Colonic mucosa (tissue), 4 donors: ENCODE results near the gene RAD51C. TPM values are rescaled to one million over a fixed set of nuclear protein-coding genes. Genes with fewer than 3 reads are reported as not detected.

Experiments used
- DNase-seq: peaks from one replicate; pipeline ENCODE4 v3.0.0-alpha.2; 2020
- H3K27ac ChIP-seq: fragments of 200-600 bp; one replicate; pipeline ENCODE4 v1.8.0; 2021
- H3K27me3 ChIP-seq: fragments of 200-600 bp; one replicate; pipeline ENCODE4 v1.8.0; 2021
- H3K36me3 ChIP-seq: fragments of 200-600 bp; one replicate; pipeline ENCODE4 v1.8.0; 2021
- H3K4me1 ChIP-seq: fragments of 200-600 bp; one replicate; pipeline ENCODE4 v1.8.0; 2021; ENCODE audit warnings: mild to moderate bottlenecking
- H3K4me3 ChIP-seq: fragments of 200-600 bp; one replicate; pipeline ENCODE4 v1.8.0; 2021
- H3K9ac ChIP-seq, 2 donors: one replicate each; pipeline ENCODE4 v1.7.0; 2013; ENCODE audit warnings: control low read depth in 2 of 2, low read depth in 2 of 2, low read length in 2 of 2
- H3K9me3 ChIP-seq: fragments of 200-600 bp; one replicate; pipeline ENCODE4 v1.8.0; 2021
- intact Hi-C: fragments of 100-400 bp; cut with DNase I; formaldehyde crosslinking; loops from one replicate; pipeline ENCODE4 v1.14.1; 2022
- total RNA-seq, 2 donors: library from RNA; stranded (reverse); fragmentation: NEBNext Ultra II Directional in 1 of 2; extraction: Animal tissue kit (Norgen Biotek cat#: 25700) in 1 of 2; gene quantifications; one replicate each; pipeline ENCODE4 v1.2.1, GENCODE V29; 2021
- TF ChIP-seq, protein P1 (sequence below): fragments of 200-600 bp; IDR thresholded peaks from one replicate; pipeline ENCODE4 v1.8.0; 2022; ENCODE audit warnings: antibody characterized with exemption, mild to moderate bottlenecking
- donor health status: healthy.
- donor health status: DM: no; HTN: no; CAD: no.
- donor health status: DM: no; HTN: no; CAD: no.

RAD51C gene
- total RNA-seq, 2 donors from 2014 or later: 13.2 to 20.2 TPM

DNA sequence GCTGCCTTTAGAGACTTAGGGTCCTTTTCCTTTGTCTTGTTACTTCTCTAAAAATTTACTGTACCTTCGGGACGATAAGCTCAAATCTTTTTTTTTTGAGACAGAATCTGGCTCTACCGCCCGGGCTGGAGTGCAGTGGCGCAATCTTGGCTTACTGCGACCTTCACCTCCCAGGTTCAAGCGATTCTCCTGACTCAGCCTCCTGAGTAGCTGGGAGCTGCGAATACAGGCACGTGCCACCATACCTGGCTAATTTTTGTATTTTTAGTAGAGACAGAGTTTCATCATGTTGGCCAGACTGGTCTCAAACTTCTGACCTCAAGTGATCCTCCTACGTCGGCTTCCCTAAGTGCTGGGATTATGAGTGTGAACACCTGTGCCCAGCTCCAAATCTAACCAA is 7.4 kb downstream of the RAD51C start:
- no peaks in the 10 kb centered on the region for H3K9me3 ChIP-seq
- H3K27ac ChIP-seq: no peak overlapping the region
- no peak overlapping the region for H3K9ac ChIP-seq
- DNase-seq: no peak
- H3K4me3 ChIP-seq: no peak overlapping the region
- intact Hi-C loops: loop anchor here (10.0 kb wide), 1 partner anchor 175 kb away; no protein-coding TSS in a partner anchor
- no peaks in the 10 kb centered on the region for H3K27me3 ChIP-seq
- no peaks in the 10 kb centered on the region for H3K36me3 ChIP-seq
- TF ChIP-seq, protein P1, sequence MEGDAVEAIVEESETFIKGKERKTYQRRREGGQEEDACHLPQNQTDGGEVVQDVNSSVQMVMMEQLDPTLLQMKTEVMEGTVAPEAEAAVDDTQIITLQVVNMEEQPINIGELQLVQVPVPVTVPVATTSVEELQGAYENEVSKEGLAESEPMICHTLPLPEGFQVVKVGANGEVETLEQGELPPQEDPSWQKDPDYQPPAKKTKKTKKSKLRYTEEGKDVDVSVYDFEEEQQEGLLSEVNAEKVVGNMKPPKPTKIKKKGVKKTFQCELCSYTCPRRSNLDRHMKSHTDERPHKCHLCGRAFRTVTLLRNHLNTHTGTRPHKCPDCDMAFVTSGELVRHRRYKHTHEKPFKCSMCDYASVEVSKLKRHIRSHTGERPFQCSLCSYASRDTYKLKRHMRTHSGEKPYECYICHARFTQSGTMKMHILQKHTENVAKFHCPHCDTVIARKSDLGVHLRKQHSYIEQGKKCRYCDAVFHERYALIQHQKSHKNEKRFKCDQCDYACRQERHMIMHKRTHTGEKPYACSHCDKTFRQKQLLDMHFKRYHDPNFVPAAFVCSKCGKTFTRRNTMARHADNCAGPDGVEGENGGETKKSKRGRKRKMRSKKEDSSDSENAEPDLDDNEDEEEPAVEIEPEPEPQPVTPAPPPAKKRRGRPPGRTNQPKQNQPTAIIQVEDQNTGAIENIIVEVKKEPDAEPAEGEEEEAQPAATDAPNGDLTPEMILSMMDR: no peak
- no peaks in the 10 kb centered on the region for H3K4me1 ChIP-seq

DNA sequence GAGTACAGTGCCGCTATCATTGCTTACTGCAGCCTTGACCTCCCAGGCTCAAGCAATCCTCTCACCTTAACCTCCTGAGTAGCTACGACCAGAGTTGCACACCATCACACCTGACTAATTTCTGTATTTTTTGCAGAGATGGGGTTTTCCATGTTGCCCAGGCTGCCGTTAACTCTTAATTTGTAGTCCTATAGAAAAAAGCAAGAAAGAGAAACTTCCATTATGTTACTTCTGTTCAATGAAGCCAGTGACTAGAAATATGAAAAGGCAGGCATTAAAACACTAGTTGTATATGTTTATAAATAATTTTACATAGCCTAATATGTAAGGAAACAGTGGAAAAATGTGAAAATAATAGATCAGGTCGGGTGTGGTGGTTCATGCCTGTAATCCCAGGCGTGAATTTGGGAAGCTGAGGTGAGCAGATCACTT is 9.7 kb downstream of the RAD51C start:
- DNase-seq: no peak
- intact Hi-C loops: no loop called here
- Histone ChIP-seq H3K9ac (no peak overlapping the region), H3K27ac (no peak overlapping the region), H3K4me3 (no peak overlapping the region), H3K27me3 (no peaks in the 10 kb centered on the region), H3K4me1 (no peaks in the 10 kb centered on the region), H3K9me3 (no peaks in the 10 kb centered on the region), H3K36me3 (no peaks in the 10 kb centered on the region)
- TF ChIP-seq, protein P1: no peak

GRCh38 chr17:58702708-58703107 is 10.3 kb downstream of the RAD51C start:
- intact Hi-C loops: no loop called here
- Histone ChIP-seq H3K9me3 (no peaks in the 10 kb centered on the region), H3K27ac (no peak overlapping the region), H3K9ac (no peak overlapping the region), H3K27me3 (no peaks in the 10 kb centered on the region), H3K4me3 (no peak overlapping the region), H3K36me3 (no peaks in the 10 kb centered on the region), H3K4me1 (no peaks in the 10 kb centered on the region)
- TF ChIP-seq, protein P1: no peak
- no peak for DNase-seq

GRCh38 chr17:58703137-58703915 is 10.9 kb downstream of the RAD51C start:
- H3K27ac ChIP-seq: no peak overlapping the region
- no peak overlapping the region for H3K4me3 ChIP-seq
- H3K36me3 ChIP-seq: no peaks in the 10 kb centered on the region
- H3K9me3 ChIP-seq: no peaks in the 10 kb centered on the region
- TF ChIP-seq, protein P1: no peak
- no peak overlapping the region for H3K9ac ChIP-seq
- DNase-seq: no peak
- H3K4me1 ChIP-seq: no peaks in the 10 kb centered on the region
- no peaks in the 10 kb centered on the region for H3K27me3 ChIP-seq
- intact Hi-C loops: no loop called here

GRCh38 chr17:58703916-58704286 is 11.5 kb downstream of the RAD51C start:
- no peaks in the 10 kb centered on the region for H3K4me1 ChIP-seq
- TF ChIP-seq, protein P1: no peak
- DNase-seq: no peak
- intact Hi-C loops: no loop called here
- no peaks in the 10 kb centered on the region for H3K27me3 ChIP-seq
- no peak overlapping the region for H3K9ac ChIP-seq
- no peak overlapping the region for H3K4me3 ChIP-seq
- no peaks in the 10 kb centered on the region for H3K36me3 ChIP-seq
- no peak overlapping the region for H3K27ac ChIP-seq
- no peaks in the 10 kb centered on the region for H3K9me3 ChIP-seq
